HG02759 (cell line): Measurements from ENCODE around the gene DRD5.
"Not testable (repeated sequence)": the region's sequence is repeated elsewhere in the genome, so short reads cannot be mapped to it uniquely, and the experiment has no call there.

ENCODE experiments used
- ATAC-seq: cut with Tn5 transposase; IDR thresholded peaks from one replicate; pipeline ENCODE4 v1.9.1; 2021; ENCODE audit warnings: mild to moderate bottlenecking, moderate library complexity; ENCODE audit not compliant: unreplicated experiment

The DRD5 gene

DNA sequence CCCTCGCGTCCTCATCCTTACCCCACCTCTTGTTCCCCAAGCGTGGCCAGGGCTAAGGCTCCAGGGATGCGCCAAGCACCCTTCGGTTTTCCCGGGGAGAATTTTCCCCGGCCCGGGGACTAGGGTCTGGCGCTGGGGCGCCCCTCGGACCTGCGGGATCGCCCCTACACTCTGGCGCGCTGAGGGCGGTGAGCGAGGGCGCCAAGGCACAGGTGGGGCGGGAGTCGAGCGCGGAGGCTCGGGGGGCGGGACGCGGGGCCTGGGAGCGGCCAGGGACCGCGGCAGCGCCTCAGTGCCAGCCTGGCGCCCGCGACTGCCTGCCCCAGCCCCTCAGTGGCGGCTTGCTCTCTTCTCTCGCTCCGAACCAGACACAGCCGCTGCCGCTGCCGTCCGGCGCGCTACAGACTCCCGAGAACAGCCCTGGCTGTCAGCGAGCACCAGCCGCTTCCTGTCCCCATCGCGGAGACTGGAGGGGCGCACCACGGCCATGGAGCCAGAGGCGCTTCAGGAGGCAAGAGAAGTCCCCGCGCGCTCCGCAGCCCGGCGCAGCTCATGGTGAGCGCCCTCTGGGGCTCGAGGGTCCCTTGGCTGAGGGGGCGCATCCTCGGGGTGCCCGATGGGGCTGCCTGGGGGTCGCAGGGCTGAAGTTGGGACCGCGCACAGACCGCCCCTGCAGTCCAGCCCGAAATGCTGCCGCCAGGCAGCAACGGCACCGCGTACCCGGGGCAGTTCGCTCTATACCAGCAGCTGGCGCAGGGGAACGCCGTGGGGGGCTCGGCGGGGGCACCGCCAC lies at the start of gene DRD5:
DRD5 (plus strand) TSS at position 292 of the 793 bp plus-strand sequence; CDS start at position 688, 396 bp downstream.
- ATAC-seq = no peak

GRCh38 chr4:9732256-9732655 lies 49.2 kb upstream of the DRD5 start:
- not testable (repeated sequence) for ATAC-seq

GRCh38 chr4:9735515-9735914 lies 45.9 kb upstream of the DRD5 start:
- ATAC-seq = no peak

GRCh38 chr4:9737280-9737679 lies 44.2 kb upstream of the DRD5 start:
- ATAC-seq = not testable (repeated sequence)

GRCh38 chr4:9743789-9744188 lies 37.6 kb upstream of the DRD5 start:
- ATAC-seq = not testable (repeated sequence)

DNA sequence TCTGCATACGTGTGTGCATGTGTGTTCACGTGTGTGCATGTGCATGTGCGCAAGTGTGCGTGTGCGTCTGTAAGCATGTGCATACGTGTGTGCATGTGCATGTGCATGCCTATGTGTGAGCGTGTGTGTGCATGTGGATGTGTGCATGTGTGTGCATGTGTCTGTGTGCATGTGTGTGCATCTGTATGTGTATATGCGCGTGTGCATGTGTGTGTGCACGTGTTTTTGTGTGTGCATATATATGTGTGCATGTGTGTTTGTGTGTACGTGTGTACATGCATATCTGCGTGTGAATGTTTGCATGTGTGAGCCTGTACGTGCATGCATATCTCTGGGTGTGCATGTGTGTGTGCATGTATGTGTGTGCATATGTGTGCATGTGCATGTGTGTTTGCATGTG lies 35.7 kb upstream of the DRD5 start:
- no peak for ATAC-seq

- no peak for ATAC-seq
Measured at GRCh38 chr4:9758641-9759317, 22.7 kb upstream of the DRD5 start.

DNA sequence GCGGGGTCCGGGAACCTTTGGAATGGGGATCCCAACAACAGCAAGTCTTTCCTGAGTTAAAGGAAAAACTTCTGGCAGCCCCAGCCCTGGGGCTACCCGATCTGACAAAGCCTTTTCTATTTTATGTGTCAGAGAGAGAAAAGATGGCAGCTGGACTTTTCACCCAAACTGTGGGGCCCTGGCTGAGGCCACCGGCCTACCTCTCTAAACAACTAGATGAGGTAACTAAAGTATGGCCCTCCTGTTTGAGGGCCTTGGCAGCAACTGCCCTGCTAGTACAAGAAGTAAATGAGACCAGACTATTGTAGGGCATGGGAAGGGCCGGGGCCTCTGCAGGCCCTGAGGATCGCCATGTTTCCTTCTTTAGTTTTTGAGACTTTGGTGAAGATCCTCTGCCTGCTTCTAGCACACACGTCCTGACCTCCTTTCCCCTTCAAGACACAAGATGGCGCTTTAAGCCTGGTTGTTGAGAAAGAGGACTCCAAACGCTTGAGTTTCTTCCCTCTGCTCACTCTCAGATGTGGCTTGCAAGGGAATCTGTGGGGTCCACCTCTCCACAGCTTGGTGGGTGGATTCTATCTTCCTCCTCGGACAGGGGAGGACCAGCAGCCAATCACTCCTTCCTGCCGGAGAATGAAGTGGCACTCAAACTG lies 18.5 kb upstream of the DRD5 start:
- no peak for ATAC-seq

DNA sequence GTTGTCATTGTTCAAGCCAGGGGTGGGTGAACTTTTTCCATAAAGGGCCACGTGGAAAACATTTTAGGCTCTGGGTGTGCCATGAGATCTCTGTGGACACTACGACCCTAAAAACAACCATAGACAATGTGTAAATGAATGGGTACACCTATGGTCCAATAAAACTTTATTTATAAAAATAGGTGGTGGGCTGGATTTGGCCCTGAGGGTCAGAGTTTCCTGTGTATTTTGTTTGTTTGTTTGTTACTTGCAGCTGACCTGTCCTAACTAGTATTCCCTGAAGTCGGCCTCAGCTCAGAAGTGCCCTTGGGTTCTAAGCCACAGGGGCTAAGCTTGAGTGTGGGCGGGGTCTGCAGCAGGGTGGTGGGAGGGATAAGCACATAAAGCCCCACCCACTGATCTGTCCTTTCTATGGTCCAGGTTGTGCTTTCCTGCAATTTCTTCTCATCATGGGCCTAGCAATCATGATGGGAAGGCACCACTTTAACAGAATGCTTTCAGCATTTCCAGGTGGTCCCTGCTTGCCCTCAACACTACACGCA lies 17.2 kb upstream of the DRD5 start:
- ATAC-seq = no peak

DNA sequence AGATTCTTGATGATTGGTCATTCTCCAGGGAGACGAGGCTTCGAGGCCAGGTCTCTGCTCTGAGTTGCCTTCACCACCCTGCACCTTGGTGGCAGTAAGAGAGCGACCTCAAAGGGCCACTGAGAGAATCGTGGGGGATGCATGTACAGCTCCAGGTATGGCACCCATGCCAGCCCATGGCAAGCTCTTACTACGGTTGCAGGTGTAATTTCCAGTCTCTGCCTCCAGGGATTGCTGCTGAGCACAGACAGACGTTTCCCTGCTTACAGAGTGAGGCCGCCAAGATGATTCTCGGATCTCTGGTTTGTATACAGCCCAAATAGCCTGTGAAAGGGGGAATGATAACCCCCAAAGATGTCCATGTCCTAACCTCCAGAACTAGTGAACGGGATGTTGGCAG lies 16.3 kb upstream of the DRD5 start:
- no peak for ATAC-seq

- no peak for ATAC-seq
Measured at GRCh38 chr4:9769321-9769720, 12.1 kb upstream of the DRD5 start.

DNA sequence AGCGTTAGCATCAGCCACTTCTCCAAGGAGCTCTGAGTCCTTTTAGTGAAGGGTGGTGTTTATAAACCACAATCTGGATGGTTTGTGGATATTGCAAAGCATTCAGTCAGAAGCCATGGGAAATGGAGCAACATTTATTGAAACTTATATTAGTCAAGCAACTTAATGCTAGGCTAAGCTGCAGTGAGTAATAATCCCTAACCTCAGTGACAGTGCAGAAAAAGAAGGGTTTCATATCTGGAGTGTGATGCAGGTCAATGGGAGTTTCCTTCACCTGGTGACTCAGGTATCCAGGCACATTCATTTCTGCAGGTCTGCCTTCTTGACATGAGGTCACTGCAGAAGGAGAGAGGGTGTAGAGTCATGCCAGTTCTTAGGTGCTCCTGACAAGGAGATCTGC lies 10.4 kb upstream of the DRD5 start:
- no peak for ATAC-seq

DNA sequence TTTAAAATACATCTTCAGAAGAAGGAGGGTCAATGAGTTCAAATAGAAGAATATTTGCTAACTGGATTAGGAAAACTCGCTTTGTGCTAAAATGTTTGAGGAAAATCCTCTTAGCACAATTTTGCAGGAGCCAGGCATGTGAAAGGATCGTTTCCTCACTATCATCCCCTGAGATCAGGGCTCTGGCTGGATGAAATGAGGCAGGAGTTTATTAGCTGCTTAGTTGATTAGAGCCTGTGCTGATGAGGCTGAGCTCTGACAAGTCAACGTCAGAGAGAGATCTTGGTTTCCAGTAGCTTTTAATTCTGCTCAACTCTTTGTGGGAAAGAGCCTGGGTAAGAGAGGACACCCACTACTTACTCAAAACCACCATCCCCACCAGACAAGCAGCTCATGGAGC lies 8.0 kb upstream of the DRD5 start:
- ATAC-seq = no peak

DNA sequence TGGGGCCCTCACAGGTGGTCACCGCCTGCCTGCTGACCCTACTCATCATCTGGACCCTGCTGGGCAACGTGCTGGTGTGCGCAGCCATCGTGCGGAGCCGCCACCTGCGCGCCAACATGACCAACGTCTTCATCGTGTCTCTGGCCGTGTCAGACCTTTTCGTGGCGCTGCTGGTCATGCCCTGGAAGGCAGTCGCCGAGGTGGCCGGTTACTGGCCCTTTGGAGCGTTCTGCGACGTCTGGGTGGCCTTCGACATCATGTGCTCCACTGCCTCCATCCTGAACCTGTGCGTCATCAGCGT lies 652 bp downstream of the DRD5 start:
- ATAC-seq = no peak

- ATAC-seq = not testable (repeated sequence)
Measured at GRCh38 chr4:9785891-9786290, 4.5 kb downstream of the DRD5 start.

GRCh38 chr4:9792381-9792780 lies 10.9 kb downstream of the DRD5 start:
- ATAC-seq = no peak

DNA sequence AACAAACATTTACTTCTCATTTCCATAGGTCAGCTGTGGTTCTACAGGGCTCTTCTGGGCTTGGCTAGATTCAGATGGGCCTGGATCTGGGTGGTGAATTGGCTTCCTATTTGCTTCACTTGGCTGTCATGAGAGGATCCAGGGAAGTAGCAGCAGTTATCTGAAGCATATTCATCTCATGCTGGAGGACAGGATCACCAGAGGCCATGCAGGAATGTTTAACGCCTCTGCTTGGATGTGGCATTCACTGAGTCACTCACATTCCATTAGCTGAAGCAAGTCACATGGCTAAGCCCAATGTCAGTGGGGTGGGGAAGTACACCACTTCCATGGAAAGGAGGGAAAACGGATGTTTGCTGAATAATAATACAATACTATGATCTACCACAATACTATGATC lies 15.2 kb downstream of the DRD5 start:
- not testable (repeated sequence) for ATAC-seq

DNA sequence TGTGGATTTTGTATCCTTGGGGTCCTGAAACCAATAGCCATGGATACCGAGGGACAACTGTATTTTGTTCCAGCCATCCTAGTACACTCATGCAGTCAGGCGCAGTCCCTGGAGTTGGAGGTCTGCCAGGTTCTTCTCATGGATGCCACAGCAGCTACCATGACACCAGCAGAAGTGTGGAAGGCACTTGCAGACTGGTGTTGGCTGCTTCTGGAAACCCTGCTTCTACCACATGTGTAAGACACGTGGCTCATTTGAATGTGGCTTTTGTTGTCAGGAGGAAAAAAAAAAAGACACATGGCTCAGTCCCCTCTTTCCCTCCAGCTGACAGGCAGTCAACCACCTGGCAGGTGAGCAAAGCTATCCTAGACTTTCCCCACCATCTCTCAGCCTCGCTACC lies 19.4 kb downstream of the DRD5 start:
- no peak for ATAC-seq

- ATAC-seq = no peak
Measured at GRCh38 chr4:9804918-9805317, 23.5 kb downstream of the DRD5 start.

GRCh38 chr4:9808077-9808476 lies 26.6 kb downstream of the DRD5 start:
- ATAC-seq = no peak

DNA sequence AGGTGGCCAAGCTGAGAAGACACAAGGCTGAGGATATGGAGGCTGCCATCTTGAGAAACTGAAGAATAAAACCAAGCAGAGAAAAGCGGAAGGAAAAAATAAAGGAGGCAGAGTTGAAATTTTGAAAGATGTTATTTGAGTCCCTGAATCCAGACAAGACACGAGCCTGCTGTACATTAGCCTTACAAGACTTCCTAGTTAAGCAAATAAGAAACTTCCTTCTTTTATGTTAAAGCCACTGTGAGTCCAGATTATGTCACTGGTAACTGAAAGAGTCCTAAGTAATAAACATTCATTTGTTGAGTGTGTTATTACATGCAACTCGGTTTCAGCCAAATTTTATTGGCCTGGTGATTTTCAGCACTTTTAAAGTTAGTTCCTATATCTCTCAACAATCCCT lies 30.4 kb downstream of the DRD5 start:
- ATAC-seq = no peak
